GM20431 (cell line): Measurements from ENCODE around the gene EFEMP2.

Experiments used
- in situ Hi-C: fragments of 300-500 bp; cut with MseI, MboI; formaldehyde crosslinking; loops from one replicate; pipeline ENCODE4 v1.15.0; 2020; ENCODE audit warnings: low sequenced_read_pairs; ENCODE audit not compliant: unreplicated experiment

The EFEMP2 gene

GRCh38 chr11:65872586-65873317 lies at the start of gene EFEMP2:
TSS of gene EFEMP2 (minus strand) at chr11:65872800. CDS start at chr11:65872354, 446 bp downstream.
- in situ Hi-C loops, result no loop called here

DNA sequence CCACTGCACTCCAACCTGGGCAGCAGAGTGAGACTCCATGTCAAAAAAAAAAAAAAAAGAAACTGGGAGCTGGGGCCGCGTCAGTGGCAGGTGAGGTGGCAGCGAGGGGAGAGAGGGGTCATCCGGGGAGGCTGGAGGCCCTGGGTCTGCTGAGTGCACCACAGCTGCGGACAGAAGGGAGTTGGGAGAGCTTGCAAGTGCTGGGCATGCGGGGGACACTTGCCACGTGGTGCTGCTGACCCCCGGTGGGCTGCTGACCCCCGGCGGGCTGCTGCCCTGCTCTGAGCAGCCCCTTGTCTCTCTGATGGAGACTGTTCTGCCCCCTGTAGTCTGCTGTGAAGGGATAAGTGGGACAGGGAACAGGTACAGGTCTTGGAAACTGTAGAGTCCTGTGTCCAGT lies 49.3 kb upstream of the EFEMP2 start:
- in situ Hi-C loops, result no loop called here

GRCh38 chr11:65921033-65921555 lies 48.5 kb upstream of the EFEMP2 start:
- in situ Hi-C loops, result no loop called here

- in situ Hi-C loops, result no loop called here
Measured at GRCh38 chr11:65920372-65920802, 47.8 kb upstream of the EFEMP2 start.

GRCh38 chr11:65919573-65920371 lies 47.2 kb upstream of the EFEMP2 start:
- in situ Hi-C loops, result no loop called here

- in situ Hi-C loops, result no loop called here
Measured at GRCh38 chr11:65919141-65919572, 46.6 kb upstream of the EFEMP2 start, which contains the start of gene DRAP1. TSS of gene DRAP1 (plus strand) at chr11:65919426. CDS start at chr11:65919502, 76 bp downstream.

GRCh38 chr11:65918211-65919140 lies 45.9 kb upstream of the EFEMP2 start, which contains the start of gene C11orf68:
TSS of gene C11orf68 (minus strand) at chr11:65919062. CDS start at chr11:65919031, 31 bp downstream.
- in situ Hi-C loops, result no loop called here

GRCh38 chr11:65917434-65918210 lies 45.0 kb upstream of the EFEMP2 start:
- in situ Hi-C loops, result no loop called here

- in situ Hi-C loops, result no loop called here
Measured at GRCh38 chr11:65917077-65917433, 44.5 kb upstream of the EFEMP2 start.

GRCh38 chr11:65916391-65916790 lies 43.8 kb upstream of the EFEMP2 start:
- in situ Hi-C loops, result no loop called here

GRCh38 chr11:65915821-65916251 lies 43.2 kb upstream of the EFEMP2 start:
- in situ Hi-C loops, result no loop called here

DNA sequence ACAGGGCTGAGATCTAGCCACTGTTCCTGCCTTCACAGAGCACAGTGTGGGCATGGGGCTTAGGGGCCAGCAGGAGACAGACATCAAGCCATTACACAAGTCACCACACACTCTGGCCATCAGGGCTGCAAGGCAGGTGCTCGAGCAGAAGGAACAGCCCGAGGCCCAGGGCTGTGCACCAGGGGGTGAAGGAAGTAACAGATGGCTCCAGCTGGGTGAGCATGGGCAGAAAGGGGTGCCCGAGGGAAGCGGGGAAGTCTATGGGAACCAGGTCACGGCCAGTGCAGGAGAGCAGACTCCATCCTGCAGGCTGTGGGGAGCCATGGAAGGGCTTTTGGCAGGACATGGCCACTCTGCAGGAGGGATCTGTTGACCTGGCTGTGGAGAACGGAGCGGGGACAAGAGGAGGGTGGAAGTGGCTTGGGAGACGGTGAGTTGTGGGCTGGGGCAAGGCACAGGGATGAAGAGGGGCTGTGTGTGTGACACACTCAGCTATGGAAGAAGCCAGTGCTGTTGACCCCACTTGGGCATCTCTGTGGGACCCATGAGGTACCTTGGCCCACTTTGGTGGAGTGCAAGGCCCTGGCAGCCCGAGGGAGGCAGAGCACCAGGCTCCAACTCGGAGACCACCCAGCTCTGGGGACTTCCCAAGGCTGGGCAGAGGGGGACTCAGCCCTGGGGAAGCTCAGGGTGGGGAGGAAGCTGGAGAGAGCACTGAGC lies 42.7 kb upstream of the EFEMP2 start:
- in situ Hi-C loops, result no loop called here

GRCh38 chr11:65912845-65913244 lies 40.2 kb upstream of the EFEMP2 start:
- in situ Hi-C loops, result no loop called here

DNA sequence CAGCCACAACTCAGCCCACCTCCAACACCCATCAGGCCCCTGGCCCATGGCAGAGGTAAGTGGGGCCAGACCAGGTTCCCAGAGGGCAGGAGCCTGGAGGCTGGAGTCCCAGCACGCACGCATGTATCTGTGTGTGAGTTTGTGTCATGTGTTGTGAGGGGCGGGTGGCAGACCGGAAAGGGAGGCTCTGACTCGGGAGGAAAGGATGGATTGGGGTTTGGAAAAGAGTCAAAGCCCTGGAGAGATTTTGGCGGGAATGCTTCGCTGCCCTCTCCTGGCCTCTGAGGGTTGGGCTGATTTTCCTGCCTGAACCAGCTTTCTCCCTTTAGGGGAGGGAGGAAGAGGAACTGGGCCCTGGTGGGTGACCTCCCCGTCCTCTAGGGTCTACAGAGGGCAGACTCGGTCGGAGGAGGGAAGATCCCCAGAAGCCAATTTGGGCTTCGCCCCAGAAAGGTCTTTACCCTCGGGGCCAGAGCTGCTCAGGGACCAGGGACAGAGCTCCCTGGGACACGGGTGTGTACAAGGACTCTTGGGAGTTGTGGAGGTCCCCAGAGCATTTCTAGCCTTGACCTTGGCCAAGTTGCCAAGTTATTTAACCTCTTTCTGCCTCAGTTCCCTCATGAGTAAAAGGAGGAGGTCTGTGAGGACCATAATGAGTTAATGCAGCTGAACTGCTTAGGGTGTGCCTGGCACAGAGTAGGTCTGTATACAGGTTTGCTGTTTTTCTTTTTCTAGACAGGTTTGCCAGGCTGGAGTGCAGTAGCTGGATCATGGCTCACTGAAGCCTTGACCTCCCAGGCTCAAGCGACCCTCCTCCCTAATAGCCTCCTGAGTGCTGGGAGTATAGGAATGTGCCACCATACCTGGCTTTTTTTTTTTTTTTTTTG lies 39.3 kb upstream of the EFEMP2 start:
- in situ Hi-C loops, result no loop called here

- in situ Hi-C loops, result no loop called here
Measured at GRCh38 chr11:65907878-65908277, 35.3 kb upstream of the EFEMP2 start.

GRCh38 chr11:65906602-65907001 lies 34.0 kb upstream of the EFEMP2 start:
- in situ Hi-C loops, result no loop called here

DNA sequence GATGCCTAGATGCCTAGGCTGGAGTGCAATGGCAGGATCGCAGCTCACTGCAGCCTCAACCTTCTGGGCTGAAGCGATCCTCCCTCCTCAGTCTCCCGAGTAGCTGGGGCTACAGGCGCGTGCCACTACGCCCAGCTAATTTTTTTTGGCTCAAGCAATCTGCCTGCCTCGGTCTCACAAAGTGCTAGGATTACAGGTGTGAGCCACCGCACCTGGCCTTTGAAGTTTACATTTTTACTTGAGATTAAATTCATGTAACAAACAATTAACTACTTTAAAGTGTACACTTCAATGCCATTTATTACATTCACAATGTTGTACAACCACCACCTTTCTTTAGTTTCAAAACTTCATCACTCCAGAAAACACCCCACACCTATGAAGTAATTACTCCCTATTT lies 31.1 kb upstream of the EFEMP2 start:
- in situ Hi-C loops, result no loop called here
